HepG2 (cell line): ENCODE results near the gene ARHGEF16. TPM values are rescaled to one million over a fixed set of nuclear protein-coding genes. Genes with fewer than 3 reads are reported as not detected.

Experiments used
- AHR ChIP-seq: IDR thresholded peaks from 2 replicates; pipeline ENCODE4 v1.6.1; 2018; ENCODE audit warnings: missing genetic modification reagents, missing compliant biosample characterization
- CSRNP1 ChIP-seq: sonication (generic); formaldehyde crosslinking; IDR thresholded peaks from 2 replicates; pipeline ENCODE4 v1.8.1; 2023; ENCODE audit warnings: mild to moderate bottlenecking, missing genetic modification reagents
- HNF4A ChIP-seq: sonication (generic); formaldehyde crosslinking; IDR thresholded peaks from 2 replicates; pipeline ENCODE4 v1.4.0; 2020; ENCODE audit warnings: missing genetic modification reagents
- HNRNPK ChIP-seq: fragments of 200-400 bp; formaldehyde crosslinking; IDR thresholded peaks from 2 replicates; pipeline ENCODE4 v1.6.1; 2018; ENCODE audit warnings: low read length, low read depth, moderate library complexity, mild to moderate bottlenecking; ENCODE audit not compliant: poor library complexity, severe bottlenecking
- KDM6A ChIP-seq: IDR thresholded peaks from 2 replicates; pipeline ENCODE4 v1.6.1; 2016; ENCODE audit warnings: low read depth
- KLF15 ChIP-seq: sonication (generic); formaldehyde crosslinking; IDR thresholded peaks from 2 replicates; pipeline ENCODE4 v1.8.1; 2023; ENCODE audit warnings: borderline replicate concordance, mild to moderate bottlenecking, inconsistent platforms, missing genetic modification reagents, mixed read lengths
- MAFK ChIP-seq, 2 experiments: IDR thresholded peaks in 1 of 2; conservative IDR thresholded peaks in 1 of 2; 2 replicates each; pipeline ENCODE4 v1.6.1; 2011; ENCODE audit warnings: improper control_type of control experiment in 2 of 2, low read length in 2 of 2
- MIER2 ChIP-seq: IDR thresholded peaks from 2 replicates; pipeline ENCODE4 v1.6.1; 2016; ENCODE audit warnings: missing biosample characterization, missing genetic modification reagents
- NFYB ChIP-seq: sonication (generic); formaldehyde crosslinking; IDR thresholded peaks from 2 replicates; pipeline ENCODE4 v1.4.0; 2020; ENCODE audit warnings: missing genetic modification reagents
- PLRG1 ChIP-seq: fragments of 450-650 bp; conservative IDR thresholded peaks from 2 replicates; pipeline ENCODE4 v1.6.1; 2016
- POLR2AphosphoS5 ChIP-seq: IDR thresholded peaks from 2 replicates; pipeline ENCODE4 v1.6.1; 2012; ENCODE audit warnings: low read depth, low read length
- RBAK ChIP-seq: sonication (generic); formaldehyde crosslinking; IDR thresholded peaks from 2 replicates; pipeline ENCODE4 v1.5.1; 2020; ENCODE audit warnings: mild to moderate bottlenecking, missing genetic modification reagents
- RXRB ChIP-seq: IDR thresholded peaks from 2 replicates; pipeline ENCODE4 v1.6.1; 2016; ENCODE audit warnings: borderline replicate concordance, missing genetic modification reagents, missing compliant biosample characterization
- SOX5 ChIP-seq: IDR thresholded peaks from 2 replicates; pipeline ENCODE4 v1.6.1; 2016; ENCODE audit warnings: borderline replicate concordance
- TCF12 ChIP-seq, 2 experiments: fragments of 450-650 bp in 1 of 2; sonication (generic) in 1 of 2; formaldehyde crosslinking in 1 of 2; IDR thresholded peaks; 2 replicates each; pipeline versions ENCODE4 v1.6.1 to v1.8.0; 2017 to 2022; ENCODE audit warnings: antibody characterized with exemption in 1 of 2, mild to moderate bottlenecking in 1 of 2, missing genetic modification reagents in 1 of 2, moderate library complexity in 1 of 2
- WIZ ChIP-seq: sonication (generic); formaldehyde crosslinking; IDR thresholded peaks from 2 replicates; pipeline ENCODE4 v1.5.1; 2020; ENCODE audit warnings: mild to moderate bottlenecking, missing genetic modification reagents
- ZBTB1 ChIP-seq: sonication (generic); formaldehyde crosslinking; IDR thresholded peaks from 2 replicates; pipeline ENCODE4 v1.4.0; 2020; ENCODE audit warnings: missing genetic modification reagents, borderline replicate concordance
- ZFP36L2 ChIP-seq: sonication (generic); formaldehyde crosslinking; IDR thresholded peaks from 2 replicates; pipeline ENCODE4 v1.4.0; 2020; ENCODE audit warnings: missing genetic modification reagents
- ZFP90 ChIP-seq: sonication (generic); formaldehyde crosslinking; IDR thresholded peaks from 2 replicates; pipeline ENCODE4 v1.8.0; 2022; ENCODE audit warnings: missing genetic modification reagents, mild to moderate bottlenecking, inconsistent platforms, borderline replicate concordance
- ZKSCAN8 ChIP-seq: IDR thresholded peaks from 2 replicates; pipeline ENCODE4 v1.6.1; 2016; ENCODE audit warnings: borderline replicate concordance, missing genetic modification reagents, missing compliant biosample characterization
- ZMYM2 ChIP-seq: sonication (generic); formaldehyde crosslinking; IDR thresholded peaks from 2 replicates; pipeline ENCODE4 v1.8.0; 2022; ENCODE audit warnings: mild to moderate bottlenecking, missing genetic modification reagents
- ZNF138 ChIP-seq: sonication (generic); formaldehyde crosslinking; IDR thresholded peaks from 2 replicates; pipeline ENCODE4 v1.5.0; 2020; ENCODE audit warnings: mild to moderate bottlenecking, low read depth, missing genetic modification reagents
- ZNF160 ChIP-seq: sonication (generic); formaldehyde crosslinking; IDR thresholded peaks from 2 replicates; pipeline ENCODE4 v1.8.0; 2022; ENCODE audit warnings: mild to moderate bottlenecking, inconsistent platforms, missing genetic modification reagents
- ZNF274 ChIP-seq: sonication (generic); formaldehyde crosslinking; IDR thresholded peaks from 2 replicates; pipeline ENCODE4 v1.5.1; 2020; ENCODE audit warnings: mild to moderate bottlenecking, missing genetic modification reagents
- ZNF333 ChIP-seq: sonication (generic); formaldehyde crosslinking; IDR thresholded peaks from 2 replicates; pipeline ENCODE4 v1.4.0; 2020; ENCODE audit warnings: mild to moderate bottlenecking, missing genetic modification reagents, borderline replicate concordance
- ZNF431 ChIP-seq: sonication (generic); formaldehyde crosslinking; IDR thresholded peaks from 2 replicates; pipeline ENCODE4 v1.9.0; 2022; ENCODE audit warnings: missing genetic modification reagents, low read depth, mild to moderate bottlenecking, borderline replicate concordance
- ZNF446 ChIP-seq: sonication (generic); formaldehyde crosslinking; IDR thresholded peaks from 2 replicates; pipeline ENCODE4 v1.5.0; 2020; ENCODE audit warnings: mild to moderate bottlenecking, missing genetic modification reagents
- ZNF572 ChIP-seq: sonication (generic); formaldehyde crosslinking; IDR thresholded peaks from 2 replicates; pipeline ENCODE4 v1.5.1; 2020; ENCODE audit warnings: mild to moderate bottlenecking, missing genetic modification reagents
- ZNF597 ChIP-seq: sonication (generic); formaldehyde crosslinking; IDR thresholded peaks from 2 replicates; pipeline ENCODE4 v1.5.0; 2020; ENCODE audit warnings: missing genetic modification reagents
- ZNF619 ChIP-seq: sonication (generic); formaldehyde crosslinking; IDR thresholded peaks from 2 replicates; pipeline ENCODE4 v1.4.0; 2020; ENCODE audit warnings: mild to moderate bottlenecking, missing genetic modification reagents
- ZNF83 ChIP-seq: sonication (generic); formaldehyde crosslinking; IDR thresholded peaks from 2 replicates; pipeline ENCODE4 v1.4.0; 2020; ENCODE audit warnings: missing genetic modification reagents, mild to moderate bottlenecking, borderline replicate concordance
- ZNF883 ChIP-seq: sonication (generic); formaldehyde crosslinking; IDR thresholded peaks from 2 replicates; pipeline ENCODE4 v1.5.1; 2020; ENCODE audit warnings: mild to moderate bottlenecking, missing genetic modification reagents; ENCODE audit errors: not compliant biosample characterization
- polyA plus RNA-seq, 8 experiments: library from polyadenylated mRNA; depleted of rRNA in 3 of 8; stranded (reverse) in 7 of 8; unstranded in 1 of 8; fragments of >200 nt; fragmentation: Illumina TruSeq in 4 of 8; extraction: Trizol in 4 of 8; gene quantifications; 2 replicates each; pipeline versions ENCODE4 v1.2.1 to v1.2.3, GENCODE V29; 2011 to 2016; ENCODE audit warnings: low read depth in 4 of 8, missing spikeins in 1 of 8, mixed read lengths in 1 of 8; ENCODE audit not compliant: insufficient read depth in 1 of 8
- total RNA-seq, 5 experiments: library from RNA; depleted of rRNA; stranded (reverse); fragments of >200 nt; fragmentation: Illumina TruSeq; extraction: Trizol; gene quantifications; 2 replicates each; pipeline ENCODE4 v1.2.3, GENCODE V29; 2016; ENCODE audit warnings: low read depth in 1 of 5

Gene ARHGEF16
- total and polyA plus RNA-seq, 2 of the 13 experiments (the other 11 are each of a cell fraction or from before 2014, with no cell fraction given), result 20.3 to 39.9 TPM

GRCh38 chr1:3441410-3441847 lies 13.0 kb upstream of the ARHGEF16 start (continued):
- TF ChIP-seq ZNF333 (CRISPR knock-in tag) (no peak), ZNF597 (CRISPR knock-in tag) (no peak), CSRNP1 (CRISPR knock-in tag) (no peak), AHR (CRISPR knock-in tag) (no peak), MAFK (conservative IDR thresholded peaks at IDR 0.05 in 1 of 2, IDR thresholded peaks at IDR 0.05 in 1 of 2; ENCODE audit: low read length in 2 of 2) (peak; percentile 88), RXRB (CRISPR knock-in tag) (peak; percentile 16; the same call in 1 of the 2 replicates), ZNF83 (CRISPR knock-in tag) (no peak), PLRG1 (no peak), KDM6A (CRISPR knock-in tag) (no peak), ZBTB1 (CRISPR knock-in tag) (no peak), ZMYM2 (CRISPR knock-in tag) (no peak), ZNF431 (CRISPR knock-in tag) (no peak), SOX5 (CRISPR knock-in tag) (peak; percentile 46; the same call in 1 of the 2 replicates), ZFP90 (CRISPR knock-in tag) (no peak), MIER2 (CRISPR knock-in tag) (no peak), ZNF883 (CRISPR knock-in tag) (no peak), ZNF446 (CRISPR knock-in tag) (no peak), ZKSCAN8 (no peak), ZNF160 (CRISPR knock-in tag) (no peak), ZNF572 (CRISPR knock-in tag) (no peak), HNRNPK (no peak), NFYB (CRISPR knock-in tag) (no peak), POLR2AphosphoS5 (no peak), HNF4A (CRISPR knock-in tag) (peak; percentile 46), TCF12 (IDR thresholded peaks at IDR 0.05) (no peak), TCF12 (CRISPR knock-in tag; IDR thresholded peaks at IDR 0.05) (no peak), ZNF274 (CRISPR knock-in tag) (no peak), KLF15 (CRISPR knock-in tag) (no peak), RBAK (CRISPR knock-in tag) (no peak), ZNF619 (CRISPR knock-in tag) (no peak), ZFP36L2 (CRISPR knock-in tag) (no peak), WIZ (CRISPR knock-in tag) (no peak), ZNF138 (CRISPR knock-in tag) (no peak)
